ENCODE measurements around the gene RAMP2.
A peak's percentile ranks its signal among the peaks of the same experiment; 100 is the strongest.
"Not testable (repeated sequence)": the region's sequence is repeated elsewhere in the genome, so short reads cannot be mapped to it uniquely, and the experiment has no call there.

RAMP2 gene, protein sequence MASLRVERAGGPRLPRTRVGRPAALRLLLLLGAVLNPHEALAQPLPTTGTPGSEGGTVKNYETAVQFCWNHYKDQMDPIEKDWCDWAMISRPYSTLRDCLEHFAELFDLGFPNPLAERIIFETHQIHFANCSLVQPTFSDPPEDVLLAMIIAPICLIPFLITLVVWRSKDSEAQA

GRCh38 chr17:42760652-42761581 lies at the start of gene RAMP2:
TSS of gene RAMP2 (plus strand) at chr17:42761227. CDS start at chr17:42761262, 35 bp downstream.
- peak; percentile 34 for DNase-seq

DNA sequence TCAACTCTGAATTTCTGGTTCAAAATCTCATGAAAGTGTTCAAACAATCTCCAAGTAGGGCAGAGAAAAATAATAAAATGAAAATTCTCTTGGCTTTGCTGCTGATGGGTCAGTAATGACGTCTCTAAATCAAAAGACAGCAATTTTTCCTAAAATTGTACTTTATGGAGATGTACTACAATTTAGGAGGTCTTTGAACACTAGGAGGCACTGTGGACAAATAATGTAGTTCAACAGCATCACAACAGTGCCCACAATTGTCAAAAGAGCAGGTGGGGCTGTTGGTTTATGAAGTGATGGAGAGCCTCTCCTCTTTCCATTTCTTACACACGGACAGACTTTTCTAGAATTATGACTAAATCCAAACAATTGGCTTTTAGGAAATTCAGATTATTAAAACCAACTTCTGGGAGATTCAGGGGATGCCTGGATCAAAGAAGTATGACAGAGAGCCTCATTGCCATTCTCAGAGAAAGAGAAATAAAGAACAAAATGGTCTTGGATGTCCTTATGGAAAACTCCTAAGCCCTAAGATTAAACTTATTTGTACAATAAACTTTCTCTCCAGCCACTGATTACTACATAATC lies 39.9 kb upstream of the RAMP2 start:
- peak; percentile 78 for DNase-seq

- DNase-seq, result no peak
Measured at GRCh38 chr17:42723636-42724035, 37.4 kb upstream of the RAMP2 start.

DNA sequence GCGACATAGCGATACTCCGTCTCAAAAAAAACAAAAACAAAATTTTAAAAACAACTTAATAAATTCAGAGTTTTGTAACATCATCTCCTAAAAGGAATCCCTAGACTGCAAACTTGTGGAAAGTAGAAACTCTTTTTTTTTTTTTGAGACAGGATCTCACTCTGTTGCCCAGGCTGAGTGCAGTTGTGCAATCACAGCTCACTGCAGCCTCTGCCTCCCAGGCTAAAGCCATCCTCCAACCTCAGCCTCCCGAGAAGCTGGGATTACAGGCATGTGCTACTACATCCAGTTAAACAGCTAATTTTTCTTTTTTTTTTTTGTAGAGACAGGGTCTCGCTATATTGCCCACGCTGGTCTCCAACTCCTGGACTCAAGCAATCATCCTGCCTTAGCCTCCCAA lies 35.9 kb upstream of the RAMP2 start:
- no peak for DNase-seq

DNA sequence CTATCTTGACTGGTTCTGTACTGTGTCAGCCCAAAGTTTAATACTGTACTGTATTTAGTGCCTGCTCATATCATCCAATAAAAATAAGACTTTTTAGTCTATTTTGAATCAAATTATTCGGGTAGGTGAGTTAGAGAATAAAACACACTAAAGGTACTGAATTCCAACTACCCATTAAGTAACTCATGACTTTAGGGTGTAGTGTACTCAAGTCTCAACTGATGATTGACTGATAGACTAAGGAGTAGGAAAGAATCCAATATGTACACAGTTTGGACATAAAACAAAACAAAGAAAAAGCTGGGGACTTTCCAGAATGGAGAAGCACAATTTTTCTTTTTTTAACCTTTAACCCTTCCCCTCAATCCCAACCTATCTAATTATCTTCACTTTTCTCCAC lies 20.3 kb upstream of the RAMP2 start:
- no peak for DNase-seq

DNA sequence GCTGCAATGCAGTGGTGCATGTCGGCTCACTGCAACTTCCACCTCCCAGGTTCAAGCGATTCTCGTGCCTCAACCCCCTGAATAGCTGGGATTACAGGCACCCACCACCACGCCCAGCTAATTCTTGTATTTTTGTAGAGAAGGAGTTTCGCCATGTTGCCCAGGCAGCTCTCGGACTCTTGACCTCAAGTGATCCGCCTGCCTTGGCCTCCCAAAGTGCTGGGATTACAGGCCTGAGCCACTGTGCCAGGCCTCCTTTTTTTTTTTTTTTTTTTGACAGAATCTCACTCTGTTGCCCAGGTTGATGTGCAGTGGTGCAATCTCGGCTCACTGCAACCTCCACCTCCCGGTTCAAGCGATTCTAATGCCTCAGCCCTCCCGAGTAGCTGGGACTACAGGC lies 18.1 kb upstream of the RAMP2 start:
- DNase-seq, result not testable (repeated sequence)

GRCh38 chr17:42743595-42744282 lies 17.3 kb upstream of the RAMP2 start:
- DNase-seq, result peak; percentile 5

DNA sequence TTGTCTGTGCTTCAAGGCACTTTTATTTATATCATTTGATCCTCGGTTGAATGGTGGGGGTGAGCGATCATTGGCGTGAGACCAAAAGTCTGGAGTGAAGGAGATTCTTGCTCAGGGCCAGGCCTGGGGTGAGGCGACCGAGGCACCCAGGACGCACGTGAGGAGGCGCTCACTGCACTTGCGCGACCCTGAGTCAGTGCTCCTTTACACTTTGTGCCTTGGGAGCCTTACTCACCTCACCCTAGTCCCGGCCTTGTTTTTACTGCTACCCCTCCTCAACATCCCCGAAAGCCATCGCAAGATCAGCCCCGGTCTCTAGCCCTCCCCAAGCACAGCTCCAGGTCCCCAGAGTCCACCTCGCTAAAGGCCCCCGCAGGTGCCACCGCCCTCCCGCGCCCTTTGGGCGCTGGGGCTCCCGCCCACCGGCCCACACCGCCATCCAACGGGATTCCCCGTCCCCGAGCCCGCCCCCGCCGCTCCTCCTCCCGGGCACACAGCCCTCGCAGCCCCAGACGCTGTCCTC lies 16.7 kb upstream of the RAMP2 start:
- peak; percentile 60 for DNase-seq

GRCh38 chr17:42744806-42745617 lies 16.0 kb upstream of the RAMP2 start, which contains the start of gene EZH1:
TSS of gene EZH1 (minus strand) at chr17:42745040. CDS start at chr17:42728941, 16,099 bp downstream.
- peak; percentile 92 for DNase-seq

- DNase-seq, result no peak
Measured at GRCh38 chr17:42748202-42748907, 12.7 kb upstream of the RAMP2 start.

- DNase-seq, result peak; percentile 38
Measured at GRCh38 chr17:42748908-42749798, 11.9 kb upstream of the RAMP2 start.

GRCh38 chr17:42750739-42751344 lies 10.2 kb upstream of the RAMP2 start:
- no peak for DNase-seq

GRCh38 chr17:42751628-42752027 lies 9.4 kb upstream of the RAMP2 start:
- no peak for DNase-seq

DNA sequence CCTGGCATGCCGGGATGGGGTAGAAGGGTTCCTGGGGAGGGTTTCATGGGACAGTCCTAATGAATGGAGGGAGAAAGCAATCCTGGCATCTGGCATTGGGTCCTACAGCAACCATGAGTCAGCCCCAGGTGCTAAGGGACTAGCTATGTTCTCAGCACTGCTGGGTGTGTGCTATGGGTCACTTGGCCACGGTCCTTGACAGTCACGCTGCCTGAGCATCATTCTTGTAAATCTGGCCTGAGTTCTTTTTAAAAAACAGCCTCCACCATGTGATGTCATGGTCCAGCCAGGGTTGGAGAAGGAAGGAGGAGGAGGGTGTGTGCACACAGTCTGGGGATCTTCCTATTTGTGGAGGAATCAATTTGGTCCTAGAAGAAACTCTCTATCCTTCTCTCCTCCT lies 6.2 kb upstream of the RAMP2 start:
- DNase-seq, result no peak

- DNase-seq, result no peak
Measured at GRCh38 chr17:42759982-42760651, 910 bp upstream of the RAMP2 start.

- no peak for DNase-seq
Measured at GRCh38 chr17:42761638-42762037, 611 bp downstream of the RAMP2 start.

DNA sequence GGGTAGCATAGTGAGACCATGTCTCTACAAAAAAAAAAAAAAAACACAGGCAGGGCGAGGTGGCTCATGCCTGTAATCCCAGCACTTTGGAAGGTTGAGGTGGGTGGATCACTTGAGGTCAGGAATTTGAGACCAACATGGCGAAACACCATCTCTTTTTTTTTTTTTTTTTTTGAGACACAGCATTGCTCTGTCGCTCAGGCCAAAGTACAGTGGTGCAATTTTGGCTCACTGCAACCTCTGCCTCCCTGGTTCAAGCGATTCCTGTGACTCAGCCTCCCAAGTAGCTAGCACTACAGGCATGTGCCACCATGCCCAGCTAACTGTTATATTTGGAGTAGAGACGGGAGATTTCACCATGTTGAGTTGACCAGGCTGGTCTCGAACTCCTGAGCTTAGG lies 5.1 kb downstream of the RAMP2 start:
- no peak for DNase-seq

DNA sequence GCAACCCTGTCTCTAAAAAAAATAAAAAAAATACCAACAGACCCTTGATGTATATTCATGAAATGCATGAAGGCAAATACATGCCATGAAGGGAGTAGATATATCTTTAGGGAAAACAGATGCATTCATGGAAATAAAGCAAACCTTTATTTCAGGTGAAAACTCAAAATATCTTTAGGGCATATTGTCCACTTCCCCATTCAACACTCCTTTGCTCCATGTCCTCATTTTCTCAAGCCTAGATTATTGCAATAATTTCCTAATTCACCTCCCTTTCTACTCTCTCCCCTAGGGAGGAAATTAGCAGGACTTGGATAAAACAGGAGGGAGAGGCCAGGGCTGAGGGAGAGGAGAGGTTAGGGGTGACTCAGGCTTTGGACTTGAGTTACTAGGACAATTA lies 6.5 kb downstream of the RAMP2 start:
- no peak for DNase-seq

DNA sequence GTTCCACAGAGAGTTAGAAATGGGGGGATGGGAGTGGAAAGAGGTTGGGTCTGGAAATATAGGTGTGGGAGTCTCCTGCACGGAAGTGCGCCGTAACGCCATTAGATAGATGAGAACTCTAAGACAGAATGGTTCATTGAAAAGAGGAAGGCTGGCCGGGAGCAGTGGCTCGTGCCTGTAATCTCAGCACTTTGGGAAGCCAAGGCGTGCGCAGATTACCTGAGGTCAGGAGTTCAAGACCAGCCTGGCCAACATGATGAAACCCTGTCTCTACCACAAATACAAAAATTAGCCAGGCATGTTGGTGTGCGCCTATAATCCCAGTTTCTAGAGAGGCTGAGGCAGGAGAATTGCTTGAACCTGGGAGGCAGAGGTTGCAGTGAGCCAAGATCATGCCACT lies 7.0 kb downstream of the RAMP2 start:
- not testable (repeated sequence) for DNase-seq
